HG02870 (cell line): ENCODE results near the gene FHL3.
"Not testable (repeated sequence)": the region's sequence is repeated elsewhere in the genome, so short reads cannot be mapped to it uniquely, and the experiment has no call there.

Experiments used
- ATAC-seq: cut with Tn5 transposase; IDR thresholded peaks from one replicate; pipeline ENCODE4 v1.9.1; 2021; ENCODE audit warnings: mild to moderate bottlenecking, moderate library complexity; ENCODE audit not compliant: unreplicated experiment

FHL3 gene

DNA sequence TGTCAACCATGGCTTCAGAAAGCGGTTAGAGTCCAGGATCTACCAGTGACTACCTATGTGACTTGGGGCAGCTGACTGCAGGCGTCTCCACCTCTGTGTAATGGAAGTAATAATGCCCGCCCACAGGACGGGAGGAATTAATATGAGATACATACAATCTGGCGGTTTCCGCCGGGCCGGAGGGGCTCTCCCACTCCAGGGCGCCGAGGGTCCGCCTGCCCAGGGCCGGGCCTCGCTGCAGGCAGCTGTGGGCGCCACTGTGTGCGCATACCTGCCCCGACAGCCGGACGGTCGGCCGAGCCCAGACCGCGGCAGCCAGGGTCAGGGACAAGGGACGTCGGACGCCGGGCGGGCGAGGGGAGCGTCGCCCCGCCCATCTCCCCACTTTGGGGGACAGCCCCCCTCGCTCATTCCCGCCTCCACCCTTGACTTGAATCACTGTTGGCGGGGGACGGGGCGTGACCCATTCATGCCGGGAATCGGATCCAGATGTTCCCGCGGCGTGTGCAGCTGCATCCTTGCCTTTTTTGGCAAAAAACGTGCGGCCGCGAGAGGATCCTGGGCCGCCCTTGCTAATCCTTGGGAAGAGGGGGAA lies 9.5 kb downstream of the FHL3 start:
- no peak for ATAC-seq

DNA sequence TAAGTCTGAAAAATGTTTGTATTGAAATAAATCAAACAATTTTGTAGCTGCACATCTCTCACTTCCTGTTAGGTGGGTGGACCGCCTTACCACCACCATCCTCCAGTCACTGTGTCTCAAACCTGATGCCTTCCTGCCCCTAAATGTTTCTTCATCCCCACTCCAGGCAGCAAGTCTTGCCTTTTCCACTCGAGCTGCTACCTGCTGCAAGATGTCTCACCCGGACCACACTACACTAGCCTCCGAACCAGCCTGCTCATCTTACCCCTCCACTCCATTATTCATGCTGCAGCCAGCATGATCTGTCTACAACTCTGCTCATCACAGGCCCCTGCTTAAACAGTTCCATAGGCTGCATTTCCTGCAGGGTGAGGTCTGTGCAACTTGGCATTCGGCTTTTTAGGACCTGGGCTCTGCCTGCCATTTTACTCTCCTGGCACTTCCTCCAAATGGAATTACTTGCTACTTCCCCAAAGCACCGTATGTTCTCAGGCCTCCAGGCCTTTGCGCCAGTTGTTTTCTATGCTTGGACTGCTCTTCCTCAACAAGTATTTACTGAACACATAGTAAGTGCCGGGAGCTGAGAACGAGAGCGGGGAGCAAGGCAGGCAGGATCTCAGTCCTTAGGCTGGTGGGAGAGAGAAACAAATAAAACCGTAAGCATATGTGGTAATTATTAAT lies 10.3 kb downstream of the FHL3 start:
- ATAC-seq: no peak

DNA sequence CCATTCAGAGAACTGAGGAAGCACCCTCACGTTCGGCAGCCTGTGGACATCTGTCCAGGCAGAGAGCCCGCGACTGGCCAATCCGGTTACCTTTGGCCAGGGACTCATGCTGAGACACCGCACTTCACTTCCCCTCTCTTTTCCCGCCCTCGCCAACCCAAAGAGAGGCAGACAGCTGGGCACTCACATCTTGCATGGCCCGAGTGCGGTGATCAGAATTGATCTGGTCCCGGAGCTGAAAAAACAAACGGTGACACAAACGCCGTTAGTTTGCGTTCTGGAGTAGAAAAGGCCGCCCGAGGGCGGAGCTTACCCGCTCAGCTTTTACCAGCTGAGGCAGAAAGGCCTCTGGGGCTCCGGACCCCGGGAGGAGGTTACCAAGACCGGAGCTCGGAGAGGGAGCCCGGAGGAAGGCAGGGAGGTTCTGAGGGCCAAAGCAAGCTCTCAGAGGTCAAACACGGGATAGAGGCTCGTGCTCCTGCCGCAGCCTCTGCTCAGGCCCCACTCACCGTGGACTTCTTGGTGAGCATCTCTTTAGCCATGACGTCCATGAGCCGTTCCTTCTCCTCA lies 15.9 kb downstream of the FHL3 start:
- ATAC-seq: peak; percentile 23

- no peak for ATAC-seq
Measured at GRCh38 chr1:37987679-37988078, 17.6 kb downstream of the FHL3 start.

DNA sequence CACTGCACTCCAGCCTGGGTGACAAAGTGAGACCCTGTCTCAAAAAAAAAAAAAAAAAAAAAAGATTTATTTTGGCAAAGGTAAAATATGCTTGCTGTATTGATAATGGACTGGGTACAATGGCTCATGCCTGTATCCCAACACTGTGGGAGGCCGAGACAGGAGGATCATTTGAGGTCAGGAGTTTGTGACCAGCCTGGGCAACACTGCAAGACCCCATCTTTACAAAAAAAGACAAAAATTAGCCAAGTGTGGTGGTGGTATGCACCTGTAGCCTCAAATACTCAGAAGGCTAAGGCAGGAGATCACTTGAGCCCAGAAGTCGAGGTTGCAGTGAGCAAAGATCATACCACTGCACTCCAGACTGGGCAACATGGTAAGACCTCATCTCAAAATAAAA lies 21.8 kb downstream of the FHL3 start:
- no peak for ATAC-seq

DNA sequence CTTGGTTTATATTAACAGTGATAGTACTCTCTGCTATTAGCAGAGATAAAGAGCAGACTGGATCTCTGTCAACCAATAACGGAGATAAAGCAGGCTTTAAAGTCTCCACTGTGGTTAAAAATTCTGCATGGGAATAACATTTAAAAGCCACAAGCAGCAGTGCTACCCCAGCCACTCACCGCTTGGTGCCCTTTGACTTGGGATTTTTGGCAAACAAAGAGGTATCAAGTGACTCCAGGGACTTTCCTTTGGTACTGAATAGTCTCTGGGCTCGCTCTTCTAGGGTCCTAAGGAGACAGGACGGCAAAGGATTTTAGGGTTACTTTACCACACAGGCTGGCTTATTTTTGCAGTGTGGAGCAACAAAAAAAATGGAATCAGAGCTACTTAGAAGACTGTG lies 26.8 kb downstream of the FHL3 start:
- ATAC-seq: no peak

- ATAC-seq: not testable (repeated sequence)
Measured at GRCh38 chr1:37975083-37975482, 30.2 kb downstream of the FHL3 start.

DNA sequence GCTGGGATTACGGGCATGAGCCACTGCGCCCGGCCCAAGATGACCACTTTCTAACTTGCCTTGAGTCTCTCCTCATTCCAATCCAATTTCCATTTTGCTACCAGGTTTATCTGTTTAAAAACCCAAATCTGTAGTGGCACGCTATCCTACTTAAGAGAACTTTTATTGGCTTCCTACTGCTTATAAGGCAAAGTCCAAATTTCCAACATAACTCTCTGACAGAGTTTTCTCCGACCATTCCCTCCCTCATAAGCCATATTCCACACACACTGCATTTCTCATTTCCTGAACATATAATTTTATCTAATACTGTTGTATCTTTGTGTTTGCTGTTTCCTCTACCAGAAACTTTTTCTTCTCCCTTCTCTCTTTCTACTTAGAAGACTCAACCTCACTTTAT lies 30.7 kb downstream of the FHL3 start:
- ATAC-seq: no peak

DNA sequence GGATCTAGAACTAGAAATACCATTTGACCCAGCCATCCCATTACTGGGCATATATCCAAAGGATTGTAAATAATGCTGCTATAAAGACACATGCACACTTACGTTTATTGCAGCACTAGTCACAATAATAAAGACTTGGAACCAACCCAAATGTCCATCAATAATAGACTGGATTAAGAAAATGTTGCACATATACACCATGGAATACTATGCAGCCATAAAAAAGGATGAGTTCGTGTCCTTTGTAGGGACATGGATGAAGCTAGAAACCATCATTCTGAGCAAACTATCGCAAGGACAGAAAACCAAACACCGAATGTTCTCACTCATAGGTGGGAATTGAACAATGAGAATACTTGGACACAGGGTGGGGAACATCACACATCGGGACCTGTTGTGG lies 31.6 kb downstream of the FHL3 start:
- ATAC-seq: not testable (repeated sequence)

- no peak for ATAC-seq
Measured at GRCh38 chr1:37965301-37965700, 40.0 kb downstream of the FHL3 start.

GRCh38 chr1:37964106-37964505 lies 41.2 kb downstream of the FHL3 start:
- not testable (repeated sequence) for ATAC-seq

- ATAC-seq: no peak
Measured at GRCh38 chr1:37958690-37959089, 46.6 kb downstream of the FHL3 start.

GRCh38 chr1:37955685-37956084 lies 49.6 kb downstream of the FHL3 start:
- no peak for ATAC-seq

GRCh38 chr1:37954316-37954971 lies 50.9 kb downstream of the FHL3 start:
- no peak for ATAC-seq

DNA sequence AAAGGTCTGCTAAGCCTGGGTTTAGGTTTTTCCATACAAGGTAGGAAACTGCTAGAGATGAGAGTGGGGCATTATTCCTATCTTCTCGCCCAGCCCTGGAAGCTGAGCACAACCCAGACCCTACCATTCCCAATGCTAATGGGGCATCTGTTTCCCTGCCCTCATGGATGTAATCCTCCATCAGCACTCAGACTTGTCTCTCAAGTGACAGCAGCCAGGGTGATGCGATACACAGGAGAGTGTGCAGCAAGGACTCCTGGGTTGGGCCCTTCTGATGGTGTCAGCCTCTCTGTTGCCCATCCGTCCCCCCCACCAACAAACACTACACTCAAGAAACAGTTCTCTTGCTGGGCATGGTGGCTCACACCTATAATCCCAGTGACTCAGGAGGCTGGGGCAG lies 52.6 kb downstream of the FHL3 start:
- no peak for ATAC-seq

- ATAC-seq: no peak
Measured at GRCh38 chr1:37951783-37952624, 53.3 kb downstream of the FHL3 start.

DNA sequence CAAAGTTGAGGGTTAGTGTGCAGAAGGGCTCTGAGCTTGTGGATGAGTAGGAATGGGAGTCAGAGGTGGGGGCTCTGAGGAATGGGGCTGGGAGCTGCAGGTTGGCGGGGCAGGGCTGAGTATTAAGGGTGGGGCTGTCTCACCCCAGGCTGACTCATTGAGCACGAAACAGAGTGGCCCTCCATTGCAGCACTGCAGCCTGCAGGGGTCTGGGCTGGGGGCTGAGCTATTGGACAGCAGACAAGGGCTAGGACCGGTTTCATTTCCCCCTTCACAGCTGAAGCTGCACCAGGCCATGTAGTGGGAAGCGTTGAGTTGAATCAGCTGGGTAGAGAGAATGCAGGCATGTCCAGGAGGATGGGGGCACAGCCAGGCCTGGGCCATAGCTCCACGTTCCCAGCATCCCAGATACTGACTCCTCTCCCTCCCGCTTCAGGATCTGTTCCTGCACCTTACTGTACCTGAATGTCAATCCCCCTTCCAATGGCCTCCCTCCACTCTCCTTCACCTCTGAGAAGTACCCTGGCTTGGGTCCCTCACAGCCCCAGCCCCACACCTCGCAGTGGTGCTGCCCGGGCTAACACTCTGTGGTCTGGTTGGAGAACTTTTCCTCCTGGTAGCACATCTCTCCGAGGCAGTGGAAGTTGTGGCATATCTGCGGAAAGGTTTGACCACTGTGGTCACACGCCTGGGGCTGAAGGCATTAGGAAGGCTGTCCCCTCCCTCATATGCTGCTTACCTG lies 54.1 kb downstream of the FHL3 start:
- ATAC-seq: no peak

DNA sequence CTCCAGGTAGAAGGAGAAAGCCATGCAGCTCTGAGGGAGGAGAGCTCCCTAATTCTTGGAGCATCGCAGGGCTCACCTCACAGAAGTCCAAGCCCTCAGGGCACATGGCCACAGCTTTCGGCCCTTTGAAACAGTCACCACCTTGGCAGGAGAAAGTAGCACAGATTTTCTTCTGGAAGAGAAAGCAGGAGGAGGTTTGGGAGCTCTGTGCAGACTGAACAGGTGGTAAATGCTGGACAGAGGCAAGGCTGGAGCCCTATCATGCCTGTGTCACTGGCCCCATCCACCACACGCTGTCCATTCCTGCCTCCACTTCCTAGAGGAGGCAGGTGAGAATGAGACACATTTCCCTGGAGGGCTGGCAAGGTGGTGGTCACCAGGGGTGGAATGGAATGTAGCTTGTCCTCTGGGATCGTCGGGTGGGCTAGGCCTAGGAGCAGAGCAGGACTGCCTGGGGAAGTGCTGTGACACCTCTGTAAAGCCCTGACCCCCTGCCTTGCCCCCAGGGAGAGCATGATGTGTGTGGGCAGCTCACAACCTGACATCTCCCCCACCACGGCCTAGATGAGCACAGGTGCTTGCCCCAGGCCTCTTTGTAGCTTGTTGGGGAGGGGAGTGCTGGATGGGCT lies 55.7 kb downstream of the FHL3 start:
- no peak for ATAC-seq

DNA sequence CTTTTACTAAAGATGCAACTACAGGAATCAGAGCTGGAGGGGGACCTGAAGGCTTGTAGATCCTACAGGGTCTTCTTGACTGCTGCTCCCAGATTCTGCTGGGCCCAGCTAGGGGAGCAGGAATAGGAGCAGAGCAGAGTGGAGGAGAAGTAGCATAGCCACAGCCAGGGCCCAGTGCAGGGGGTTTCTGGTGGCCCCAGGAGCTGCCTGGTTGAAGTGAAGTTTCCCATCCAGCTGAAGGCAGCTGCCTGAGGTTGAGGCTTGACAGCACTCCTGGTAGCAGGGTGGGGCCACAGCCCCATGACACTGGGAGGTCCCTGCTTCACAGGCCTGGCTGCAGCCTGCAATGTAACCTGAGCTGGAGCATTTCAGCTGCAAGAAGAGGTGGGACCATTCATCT lies 56.5 kb downstream of the FHL3 start:
- no peak for ATAC-seq

- no peak for ATAC-seq
Measured at GRCh38 chr1:37948166-37948565, 57.1 kb downstream of the FHL3 start.
